Tibial nerve (tissue), 4 donors: Measurements from ENCODE around the gene TBCA. TPM values are rescaled to one million over a fixed set of nuclear protein-coding genes. Genes with fewer than 3 reads are reported as not detected.

ENCODE experiments used
- DNase-seq, 2 donors: peaks; one replicate each; pipeline ENCODE4 v3.0.0-alpha.2; 2019; ENCODE audit warnings: low spot score in 2 of 2
- H3K27ac ChIP-seq, 4 donors: fragments of 200-600 bp; sonication (generic) in 3 of 4; one replicate each; pipeline ENCODE4 v1.5.1; 2017 to 2019; ENCODE audit warnings: mild to moderate bottlenecking in 1 of 4
- H3K27me3 ChIP-seq, 2 donors: fragments of 200-600 bp; sonication (generic) in 1 of 2; one replicate each; pipeline versions ENCODE4 v1.5.1 to v1.6.0; 2017 to 2019
- H3K36me3 ChIP-seq, 3 donors: fragments of 200-600 bp; sonication (generic); one replicate each; pipeline ENCODE4 v1.5.1; 2018 to 2019
- H3K4me1 ChIP-seq, 4 donors: fragments of 200-600 bp; sonication (generic) in 3 of 4; one replicate each; pipeline ENCODE4 v1.5.1; 2017 to 2019
- H3K4me3 ChIP-seq, 4 donors: fragments of 200-600 bp; sonication (generic) in 3 of 4; one replicate each; pipeline ENCODE4 v1.5.1; 2017 to 2019; ENCODE audit warnings: mild to moderate bottlenecking in 1 of 4, moderate library complexity in 1 of 4
- H3K9me3 ChIP-seq, 4 donors: fragments of 200-600 bp; sonication (generic) in 3 of 4; one replicate each; pipeline ENCODE4 v1.5.1; 2017 to 2019
- CTCF ChIP-seq, 5 experiments: fragments of 200-600 bp in 3 of 5; fragments of 450-650 bp in 2 of 5; sonication (generic) in 3 of 5; IDR thresholded peaks; one replicate each; pipeline ENCODE4 v1.5.1; 2016 to 2019; ENCODE audit warnings: antibody characterized with exemption in 5 of 5, mild to moderate bottlenecking in 3 of 5, moderate library complexity in 2 of 5
- EP300 ChIP-seq, 2 donors: sonication (generic); formaldehyde crosslinking; IDR thresholded peaks; one replicate each; pipeline ENCODE4 v1.6.1; 2017; ENCODE audit warnings: antibody characterized with exemption in 2 of 2, mild to moderate bottlenecking in 1 of 2
- POLR2A ChIP-seq, 2 donors: fragments of 450-650 bp; IDR thresholded peaks; one replicate each; pipeline ENCODE4 v1.6.1; 2017; ENCODE audit warnings: antibody characterized with exemption in 2 of 2, mild to moderate bottlenecking in 2 of 2, moderate library complexity in 2 of 2
- WGBS, 2 donors: methylation state at CpG; one replicate each; pipeline ENCODE4 v1.1.5; 2018; 5-methylcytosine and 5-hydroxymethylcytosine counted together
- total RNA-seq, 4 donors: library from RNA; depleted of rRNA; stranded (reverse); fragments of >200 nt; gene quantifications; one replicate each; pipeline ENCODE4 v1.1.0, GENCODE V29; 2016

TBCA gene
- total RNA-seq, 4 donors from 2014 or later: 83.2 to 157 (median 120) TPM

- TF ChIP-seq POLR2A (IDR thresholded peaks at IDR 0.05) (no peak), CTCF (IDR thresholded peaks at IDR 0.05) (no peak), EP300 (IDR thresholded peaks at IDR 0.05) (no peak)
- Histone ChIP-seq H3K9me3 (peaks cover 0 to 24% (median 0%) of the 10 kb centered on the region in 4 donors), H3K36me3 (no peaks in the 10 kb centered on the region), H3K4me1 (no peaks in the 10 kb centered on the region), H3K27ac (no peak overlapping the region), H3K27me3 (no peaks in the 10 kb centered on the region), H3K4me3 (no peak overlapping the region)
- DNase-seq: no peak
- 38 to 90% methylated on average over 1 of the region's 1 CpG for WGBS, 2 donors
Observed at GRCh38 chr5:77806213-77806843, 30.2 kb upstream of the TBCA start.

GRCh38 chr5:77798456-77798855, 22.3 kb upstream of the TBCA start:
- TF ChIP-seq EP300 (IDR thresholded peaks at IDR 0.05) (no peak), CTCF (IDR thresholded peaks at IDR 0.05) (no peak), POLR2A (IDR thresholded peaks at IDR 0.05) (no peak)
- no peaks in the 10 kb centered on the region for H3K36me3 ChIP-seq
- H3K27me3 ChIP-seq: no peaks in the 10 kb centered on the region
- peaks cover 0 to 21% (median 2%) of the 10 kb centered on the region in 4 donors for H3K9me3 ChIP-seq
- no peak overlapping the region for H3K4me3 ChIP-seq
- DNase-seq: no peak
- WGBS, 2 donors: 71 to 72% methylated on average over 1 of the region's 1 CpG
- H3K27ac ChIP-seq: no peak overlapping the region
- H3K4me1 ChIP-seq: no peaks in the 10 kb centered on the region

GRCh38 chr5:77797136-77797535, 21.0 kb upstream of the TBCA start:
- DNase-seq: no peak
- Histone ChIP-seq H3K4me3 (no peak overlapping the region), H3K4me1 (no peaks in the 10 kb centered on the region), H3K27me3 (no peaks in the 10 kb centered on the region), H3K9me3 (peaks cover 0 to 12% (median 2%) of the 10 kb centered on the region in 4 donors), H3K36me3 (no peaks in the 10 kb centered on the region), H3K27ac (no peak overlapping the region)
- 96 to 98% methylated on average over 1 of the region's 1 CpG for WGBS, 2 donors
- TF ChIP-seq CTCF (IDR thresholded peaks at IDR 0.05) (no peak), EP300 (IDR thresholded peaks at IDR 0.05) (no peak), POLR2A (IDR thresholded peaks at IDR 0.05) (no peak)

- Histone ChIP-seq H3K36me3 (no peaks in the 10 kb centered on the region), H3K27ac (no peak overlapping the region), H3K27me3 (no peaks in the 10 kb centered on the region), H3K9me3 (peaks cover 0 to 4% (median 2%) of the 10 kb centered on the region in 4 donors), H3K4me1 (no peaks in the 10 kb centered on the region), H3K4me3 (no peak overlapping the region)
- no peak for DNase-seq
- WGBS, 2 donors: 77 to 78% methylated on average over 3 of the region's 3 CpGs
- TF ChIP-seq CTCF (IDR thresholded peaks at IDR 0.05) (no peak), POLR2A (IDR thresholded peaks at IDR 0.05) (no peak), EP300 (IDR thresholded peaks at IDR 0.05) (no peak)
Observed at GRCh38 chr5:77795846-77796245, 19.7 kb upstream of the TBCA start.

- TF ChIP-seq EP300 (IDR thresholded peaks at IDR 0.05) (no peak), CTCF (IDR thresholded peaks at IDR 0.05) (no peak), POLR2A (IDR thresholded peaks at IDR 0.05) (no peak)
- H3K27ac ChIP-seq: no peak overlapping the region
- H3K9me3 ChIP-seq: peaks cover 0 to 4% (median 2%) of the 10 kb centered on the region in 4 donors
- H3K27me3 ChIP-seq: no peaks in the 10 kb centered on the region
- 81 to 89% methylated on average over 2 of the region's 2 CpGs for WGBS, 2 donors
- no peaks in the 10 kb centered on the region for H3K4me1 ChIP-seq
- no peak for DNase-seq
- H3K36me3 ChIP-seq: no peaks in the 10 kb centered on the region
- H3K4me3 ChIP-seq: no peak overlapping the region
Observed at GRCh38 chr5:77795268-77795667, 19.1 kb upstream of the TBCA start.
